Activated CD4-positive, alpha-beta memory T cell treated with anti-CD3 and anti-CD28 coated beads for 36 hours (primary cell): ENCODE data around the gene CCDC88B. TPM values are rescaled to one million over a fixed set of nuclear protein-coding genes. Genes with fewer than 3 reads are reported as not detected.

ENCODE experiments used
- CTCF ChIA-PET: fragments of 350-600 bp; sonication (Branson Sonifier 250); formaldehyde crosslinking; loops from one replicate; lab custom pipeline; 2021; ENCODE audit warnings: antibody characterized with exemption, inconsistent platforms; lab: Charles Lee
- POLR2A ChIA-PET: fragments of 350-600 bp; sonication (Branson Sonifier 250); formaldehyde crosslinking; loops from one replicate; lab custom pipeline; 2021; ENCODE audit warnings: antibody characterized with exemption; lab: Charles Lee
- DNase-seq: peaks from one replicate; pipeline ENCODE4 v3.0.0-alpha.2; 2020
- H3K27ac Mint-ChIP-seq: one replicate; pipeline ENCODE4 v1.8.0; 2021; ENCODE audit warnings: mixed read lengths
- H3K27me3 Mint-ChIP-seq: one replicate; pipeline ENCODE4 v1.8.0; 2021; ENCODE audit warnings: mixed read lengths
- H3K36me3 Mint-ChIP-seq: one replicate; pipeline ENCODE4 v1.8.0; 2021; ENCODE audit warnings: mixed read lengths
- H3K4me1 Mint-ChIP-seq: one replicate; pipeline ENCODE4 v1.8.0; 2021; ENCODE audit warnings: low read depth, mixed read lengths
- H3K4me3 Mint-ChIP-seq: one replicate; pipeline ENCODE4 v1.8.0; 2021; ENCODE audit warnings: mild to moderate bottlenecking, mixed read lengths
- H3K9me3 Mint-ChIP-seq: one replicate; pipeline ENCODE4 v1.8.0; 2021; ENCODE audit warnings: mixed read lengths
- intact Hi-C: fragments of 100-400 bp; cut with micrococcal nuclease; formaldehyde crosslinking; loops from one replicate; pipeline ENCODE4 v1.15.1; 2023
- total RNA-seq, 2 experiments: library from RNA; stranded (reverse); gene quantifications; one replicate each; pipeline ENCODE4 v1.2.3, GENCODE V29; 2021

Gene CCDC88B
- total RNA-seq, 2 experiments from 2014 or later = 69.5 to 74.5 TPM

DNA sequence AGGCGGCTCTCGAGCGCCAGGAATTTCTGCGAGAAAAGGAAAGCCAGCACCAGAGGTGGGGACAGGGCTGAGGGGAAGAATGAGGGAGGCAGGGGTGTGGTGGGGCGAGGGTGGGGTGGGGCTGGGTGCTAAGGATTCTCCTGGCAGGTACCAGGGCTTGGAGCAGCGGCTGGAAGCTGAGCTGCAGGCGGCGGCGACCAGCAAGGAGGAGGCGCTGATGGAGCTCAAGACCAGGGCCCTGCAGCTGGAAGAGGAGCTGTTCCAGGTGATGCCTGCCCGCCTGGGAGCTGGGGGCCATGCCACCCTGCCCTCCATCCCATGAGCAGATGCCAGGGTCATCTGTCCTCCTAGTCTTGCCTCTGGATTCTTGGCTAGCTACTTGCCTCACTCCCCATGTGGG is 9.4 kb downstream of the CCDC88B start:
- Mint-ChIP-seq H3K27me3 (no peaks in the 10 kb centered on the region), H3K4me3 (no peak overlapping the region), H3K36me3 (peaks cover 16% of the 10 kb centered on the region), H3K4me1 (peaks cover 8% of the 10 kb centered on the region), H3K9me3 (no peaks in the 10 kb centered on the region), H3K27ac (no peak overlapping the region)
- CTCF ChIA-PET = interaction anchor here (1.0 kb wide), 1 partner anchor 39 kb away, joined by 3 read pairs; no protein-coding TSS in a partner anchor
- POLR2A ChIA-PET = interaction anchor here (1.0 kb wide), 1 partner anchor 10 kb away, joined by 3 read pairs; the partner anchor contains the start of gene RPS6KA4
- no peak for DNase-seq
- intact Hi-C loops = no loop called here

DNA sequence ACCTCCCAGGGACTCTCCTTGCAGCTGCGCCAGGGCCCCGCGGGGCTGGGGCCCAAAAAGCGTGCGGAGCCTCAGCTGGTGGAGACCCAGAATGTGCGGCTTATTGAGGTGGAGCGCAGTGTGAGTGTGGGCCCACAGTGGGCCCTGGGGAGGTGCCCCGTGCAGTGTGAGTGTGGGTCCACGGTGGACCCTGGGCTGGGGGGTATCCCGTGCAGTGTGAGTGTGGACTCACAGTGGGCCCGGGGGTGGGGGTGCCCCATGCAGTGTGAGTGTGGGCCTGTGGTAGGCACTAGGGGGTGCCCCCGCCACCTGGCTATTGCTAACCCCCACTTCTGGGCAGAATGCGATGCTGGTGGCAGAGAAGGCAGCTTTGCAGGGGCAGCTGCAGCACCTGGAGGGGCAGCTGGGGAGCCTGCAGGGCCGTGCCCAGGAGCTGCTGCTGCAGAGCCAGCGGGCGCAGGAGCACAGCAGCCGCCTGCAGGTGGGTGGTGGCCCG is 11.2 kb downstream of the CCDC88B start:
- CTCF ChIA-PET = interaction anchor here (1.1 kb wide), 1 partner anchor 34 kb away, joined by 4 read pairs; the partner anchor contains the start of genes PRDX5 and TRMT112

DNA sequence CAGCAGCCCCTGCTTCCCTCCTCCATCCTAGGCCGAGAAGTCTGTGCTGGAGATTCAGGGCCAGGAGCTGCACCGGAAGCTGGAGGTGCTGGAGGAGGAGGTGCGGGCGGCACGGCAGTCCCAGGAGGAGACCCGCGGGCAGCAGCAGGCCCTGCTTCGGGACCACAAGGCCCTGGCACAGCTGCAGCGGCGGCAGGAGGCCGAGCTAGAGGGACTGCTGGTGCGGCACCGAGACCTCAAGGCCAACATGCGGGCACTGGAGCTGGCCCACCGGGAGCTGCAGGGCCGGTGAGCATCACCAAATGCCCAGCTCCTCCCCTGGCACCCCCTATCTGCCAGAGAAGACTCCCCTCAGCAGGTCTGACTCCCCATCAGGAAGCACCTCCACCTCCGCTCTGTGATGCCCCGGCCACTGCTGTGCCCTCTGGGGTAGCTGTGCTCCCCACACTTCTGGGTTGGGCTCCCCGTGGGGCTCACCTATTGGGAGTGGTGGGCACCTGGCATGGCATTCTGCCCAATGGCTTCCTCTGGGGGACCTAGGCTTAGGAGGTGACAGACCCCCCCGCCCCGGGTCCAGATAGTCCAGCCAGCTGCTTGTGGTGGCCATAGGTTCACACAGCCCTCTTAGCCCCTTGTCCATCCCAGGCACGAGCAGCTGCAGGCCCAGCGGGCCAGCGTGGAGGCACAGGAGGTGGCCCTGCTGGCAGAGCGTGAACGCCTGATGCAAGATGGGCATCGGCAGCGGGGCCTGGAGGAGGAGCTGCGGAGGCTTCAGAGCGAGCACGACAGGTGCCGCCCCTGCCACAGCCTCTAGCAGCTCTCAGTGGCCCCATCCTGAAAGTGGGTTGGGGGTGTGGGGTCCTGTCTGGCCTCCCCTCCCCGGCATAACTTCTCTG is 12.3 kb downstream of the CCDC88B start:
- Mint-ChIP-seq H3K4me3 (no peak overlapping the region), H3K27me3 (no peaks in the 10 kb centered on the region), H3K9me3 (no peaks in the 10 kb centered on the region), H3K36me3 (peaks cover 5% of the 10 kb centered on the region), H3K27ac (no peak overlapping the region), H3K4me1 (peaks cover 4% of the 10 kb centered on the region)
- ChIA-PET CTCF (interaction anchor here (1.1 to 2.1 kb wide), 2 partner anchors 35 kb away, joined by 4 to 7 read pairs; partner anchors contain the start of genes PRDX5 and TRMT112), POLR2A (interaction anchor here (0.6 to 1.4 kb wide), 3 partner anchors 11 to 291 kb away, joined by 3 read pairs; partner anchors contain the start of gene PRDX5)
- intact Hi-C loops = no loop called here
- no peak for DNase-seq

More for the DNA sequence above, 11.2 kb downstream of the CCDC88B start:
- no peak for DNase-seq
- Mint-ChIP-seq H3K4me1 (peaks cover 4% of the 10 kb centered on the region), H3K9me3 (no peaks in the 10 kb centered on the region), H3K27ac (no peak overlapping the region), H3K36me3 (peaks cover 8% of the 10 kb centered on the region), H3K27me3 (no peaks in the 10 kb centered on the region), H3K4me3 (no peak overlapping the region)
- intact Hi-C loops = no loop called here
- POLR2A ChIA-PET = no interaction called here

DNA sequence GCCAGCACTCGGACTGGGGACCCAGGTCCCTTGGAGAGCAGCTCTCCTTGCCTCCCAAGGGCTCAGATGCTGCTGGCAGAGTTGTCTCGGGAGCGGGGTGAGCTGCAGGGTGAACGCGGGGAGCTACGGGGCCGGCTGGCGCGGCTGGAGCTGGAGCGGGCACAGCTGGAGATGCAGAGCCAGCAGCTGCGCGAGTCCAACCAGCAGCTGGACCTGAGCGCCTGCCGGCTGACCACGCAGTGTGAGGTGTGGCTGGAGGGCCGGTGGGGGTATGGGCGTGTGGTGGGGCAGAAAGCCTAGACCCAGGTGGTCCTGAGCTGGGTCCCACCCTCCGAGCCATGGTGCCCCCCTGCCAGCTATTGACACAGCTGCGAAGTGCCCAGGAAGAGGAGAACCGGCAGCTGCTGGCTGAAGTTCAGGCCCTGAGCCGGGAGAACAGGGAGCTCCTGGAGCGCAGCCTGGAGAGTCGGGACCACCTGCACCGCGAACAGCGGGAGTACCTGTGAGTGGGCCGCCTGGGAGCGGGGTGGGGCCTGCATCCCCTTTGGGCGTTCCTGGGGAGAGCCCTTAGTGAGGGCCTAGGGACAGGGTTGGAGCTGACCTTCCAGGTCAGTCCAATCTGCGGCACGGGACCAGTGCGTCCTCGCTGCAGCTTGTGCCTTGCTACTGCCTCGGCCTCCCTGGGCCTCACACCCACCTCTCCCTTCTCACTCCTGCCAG is 13.2 kb downstream of the CCDC88B start:
- H3K36me3 Mint-ChIP-seq = peaks cover 5% of the 10 kb centered on the region
- no peaks in the 10 kb centered on the region for H3K27me3 Mint-ChIP-seq
- no peak overlapping the region for H3K4me3 Mint-ChIP-seq
- H3K9me3 Mint-ChIP-seq = no peaks in the 10 kb centered on the region
- CTCF ChIA-PET = interaction anchor here (2.1 kb wide), 1 partner anchor 35 kb away, joined by 7 read pairs; the partner anchor contains the start of genes PRDX5 and TRMT112
- intact Hi-C loops = no loop called here
- no peak overlapping the region for H3K27ac Mint-ChIP-seq
- POLR2A ChIA-PET = interaction anchor here (0.6 to 1.4 kb wide), 3 partner anchors 12 to 290 kb away, joined by 3 read pairs; partner anchors contain the start of gene PRDX5
- peaks cover 9% of the 10 kb centered on the region for H3K4me1 Mint-ChIP-seq
- no peak for DNase-seq

DNA sequence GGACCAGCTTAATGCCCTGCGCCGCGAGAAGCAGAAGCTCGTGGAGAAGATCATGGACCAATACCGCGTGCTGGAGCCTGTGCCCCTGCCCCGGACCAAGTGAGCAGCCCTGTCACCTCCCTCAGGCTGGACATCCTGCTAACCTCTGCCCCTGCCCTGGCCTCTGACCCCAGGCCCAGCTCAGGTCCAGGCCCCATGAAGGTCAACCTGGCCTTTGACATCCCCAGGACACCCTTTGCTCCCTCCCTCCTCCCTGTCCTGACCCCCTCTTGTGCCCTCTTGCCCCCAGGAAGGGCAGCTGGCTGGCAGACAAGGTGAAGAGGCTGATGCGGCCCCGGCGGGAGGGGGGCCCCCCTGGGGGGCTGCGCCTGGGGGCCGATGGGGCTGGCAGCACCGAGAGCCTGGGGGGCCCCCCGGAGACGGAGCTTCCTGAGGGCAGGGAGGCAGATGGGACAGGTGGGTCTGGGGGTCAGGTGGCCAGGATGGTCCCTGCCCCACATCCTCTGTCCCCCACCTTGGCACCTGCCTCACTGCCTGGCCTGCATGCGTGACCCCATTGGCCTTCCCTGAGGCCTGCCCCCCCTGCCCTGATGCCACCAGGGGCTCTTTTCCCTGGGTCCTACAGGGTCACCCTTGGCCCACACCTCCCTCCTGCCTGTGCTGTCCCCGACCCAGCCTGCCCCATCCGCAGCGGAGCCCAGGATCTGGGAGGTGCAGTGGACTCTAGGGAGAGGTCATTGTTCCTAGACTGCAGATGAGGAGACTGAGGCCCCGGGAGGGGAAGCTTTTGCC is 13.9 kb downstream of the CCDC88B start:
- ChIA-PET POLR2A (interaction anchor here (1.4 kb wide), 1 partner anchor 13 kb away, joined by 3 read pairs; no protein-coding TSS in a partner anchor), CTCF (interaction anchor here (1.3 to 2.1 kb wide), 3 partner anchors 19 to 36 kb away, joined by 3 to 7 read pairs (median 4); partner anchors contain the start of genes PRDX5 and TRMT112)
- intact Hi-C loops = no loop called here
- Mint-ChIP-seq H3K4me3 (no peak overlapping the region), H3K27ac (no peak overlapping the region), H3K36me3 (peaks cover 5% of the 10 kb centered on the region), H3K27me3 (no peaks in the 10 kb centered on the region), H3K9me3 (no peaks in the 10 kb centered on the region), H3K4me1 (peaks cover 13% of the 10 kb centered on the region)
- no peak for DNase-seq

DNA sequence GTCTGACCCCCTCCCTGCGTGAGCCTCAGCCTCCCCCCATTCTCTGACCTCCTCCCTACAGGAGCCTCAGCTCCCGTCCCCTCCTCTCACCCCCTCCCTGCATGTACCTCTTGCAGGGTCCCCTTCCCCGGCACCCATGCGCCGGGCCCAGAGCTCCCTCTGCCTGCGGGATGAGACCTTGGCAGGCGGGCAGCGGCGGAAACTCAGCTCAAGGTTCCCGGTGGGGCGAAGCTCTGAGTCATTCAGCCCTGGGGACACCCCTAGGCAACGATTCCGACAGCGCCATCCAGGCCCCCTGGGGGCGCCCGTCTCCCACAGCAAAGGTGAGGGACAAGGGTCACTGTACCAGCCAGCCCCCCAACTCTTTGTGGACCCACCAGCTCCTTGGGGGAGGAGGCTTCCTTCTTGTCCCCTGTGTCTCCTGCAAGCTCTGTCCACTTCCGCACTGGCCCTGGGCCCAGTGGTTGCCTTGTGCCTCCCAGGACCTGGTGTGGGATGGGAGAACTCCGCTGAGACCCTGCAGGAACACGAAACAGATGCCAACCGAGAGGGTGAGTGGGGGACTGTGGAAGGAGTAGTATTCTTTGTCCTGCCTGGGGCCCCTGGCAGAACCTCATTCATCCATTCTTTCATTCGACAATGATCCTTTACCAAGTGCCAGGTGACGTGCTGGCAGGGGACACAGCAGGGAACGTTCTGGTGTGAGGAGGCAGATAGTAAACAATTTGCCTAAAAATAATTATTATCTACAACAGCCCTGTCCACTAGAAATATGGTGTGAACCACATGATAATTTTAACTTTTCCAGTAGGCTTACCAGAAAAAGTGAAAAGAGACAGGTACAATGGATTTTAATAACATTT is 15.3 kb downstream of the CCDC88B start:
- POLR2A ChIA-PET = interaction anchor here (0.8 kb wide), 1 partner anchor 13 kb away, joined by 3 read pairs; no protein-coding TSS in a partner anchor
- Mint-ChIP-seq H3K9me3 (no peaks in the 10 kb centered on the region), H3K27me3 (no peaks in the 10 kb centered on the region), H3K27ac (no peak overlapping the region), H3K36me3 (peaks cover 2% of the 10 kb centered on the region), H3K4me1 (peaks cover 22% of the 10 kb centered on the region), H3K4me3 (no peak overlapping the region)
- intact Hi-C loops = no loop called here
- peak; percentile 41 for DNase-seq
- CTCF ChIA-PET = interaction anchor here (1.3 to 1.9 kb wide), 4 partner anchors 15 to 38 kb away, joined by 3 to 9 read pairs (median 6); partner anchors contain the start of genes CCDC88B, PRDX5 and TRMT112

DNA sequence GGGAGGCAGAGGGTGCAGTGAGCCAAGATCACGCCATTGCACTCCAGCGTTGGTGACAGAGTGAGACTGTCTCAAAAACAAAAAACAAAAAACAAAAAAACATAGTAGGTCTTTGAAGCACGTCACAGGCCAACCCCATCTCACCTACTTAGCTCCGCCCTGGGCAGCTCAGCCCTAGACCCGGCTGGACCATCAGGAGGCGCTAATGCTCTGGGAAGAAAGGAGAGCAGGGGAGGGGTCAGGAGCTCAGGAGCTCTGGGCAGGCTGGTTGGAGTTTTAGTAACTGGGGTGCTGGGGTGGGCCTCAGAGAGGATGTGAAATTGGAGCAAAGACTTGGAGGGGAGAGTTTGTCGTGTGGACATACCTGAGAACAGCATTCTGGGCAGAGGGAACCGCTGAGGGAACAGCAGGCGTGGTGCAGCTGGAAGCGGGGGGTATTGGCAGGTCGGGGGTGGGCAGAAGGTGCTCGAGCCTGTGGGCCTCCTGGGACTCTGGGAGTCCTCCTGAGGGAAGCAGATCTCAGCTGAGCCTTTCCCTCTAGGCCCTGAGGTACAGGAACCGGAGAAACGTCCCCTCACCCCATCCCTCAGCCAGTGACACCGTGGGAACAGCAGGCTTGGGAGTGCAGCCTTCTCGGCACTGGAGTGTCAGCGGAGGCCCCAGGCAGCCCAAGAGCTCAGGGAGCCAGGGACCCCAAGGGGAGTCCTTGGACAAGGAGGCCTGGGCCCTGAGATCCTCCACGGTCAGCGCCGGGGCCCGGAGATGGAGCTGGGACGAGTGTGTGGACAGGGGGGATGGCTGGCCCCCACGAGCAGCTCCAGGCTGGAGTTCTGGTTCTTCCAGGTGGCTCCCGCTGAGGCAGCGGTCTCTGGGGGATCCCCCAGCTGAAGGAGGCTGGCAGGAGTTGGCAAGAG is 16.8 kb downstream of the CCDC88B start:
- Mint-ChIP-seq H3K9me3 (no peaks in the 10 kb centered on the region), H3K27ac (peak overlapping the region; percentile 56), H3K4me1 (peaks cover 32% of the 10 kb centered on the region), H3K36me3 (peaks cover 10% of the 10 kb centered on the region), H3K4me3 (peak overlapping the region; percentile 4), H3K27me3 (no peaks in the 10 kb centered on the region)
- CTCF ChIA-PET = interaction anchor here (0.9 to 2.1 kb wide), 5 partner anchors 14 to 1528 kb away, joined by 3 to 13 read pairs (median 8); partner anchors contain the start of gene CCDC88B
- intact Hi-C loops = no loop called here
- peak; percentile 71 for DNase-seq
- POLR2A ChIA-PET = interaction anchor here (0.6 to 2.8 kb wide), 6 partner anchors 11 to 422 kb away, joined by 3 to 10 read pairs (median 4); partner anchors contain the start of genes PRDX5 and TRMT112

DNA sequence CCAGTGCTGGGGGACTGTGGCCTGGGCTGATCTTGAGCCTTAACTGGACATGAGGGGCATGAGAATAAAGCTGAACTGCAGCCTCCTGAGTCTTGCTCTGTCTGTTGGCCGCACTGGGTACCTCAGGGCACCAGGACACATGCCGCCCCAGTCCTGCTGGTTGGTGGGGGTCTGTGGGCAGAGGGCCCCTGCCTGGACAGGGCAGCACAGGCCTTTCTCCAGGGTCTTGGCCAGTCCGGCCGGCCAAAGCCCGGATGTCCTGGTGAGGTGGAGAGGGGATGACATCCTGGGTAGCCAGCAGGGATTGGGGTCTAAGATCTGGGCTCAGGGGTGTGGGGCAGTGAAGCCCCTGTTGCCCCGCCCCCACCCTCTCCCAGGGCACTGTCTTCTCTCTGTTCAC is 17.4 kb downstream of the CCDC88B start:
- Mint-ChIP-seq H3K4me3 (no peak overlapping the region), H3K4me1 (peaks cover 37% of the 10 kb centered on the region), H3K27me3 (no peaks in the 10 kb centered on the region), H3K27ac (peak overlapping the region; percentile 53), H3K9me3 (no peaks in the 10 kb centered on the region), H3K36me3 (peaks cover 15% of the 10 kb centered on the region)
- POLR2A ChIA-PET = interaction anchor here (1.9 to 2.8 kb wide), 2 partner anchors 16 to 40 kb away, joined by 6 to 10 read pairs; partner anchors contain the start of genes PRDX5 and TRMT112
- no peak for DNase-seq
- intact Hi-C loops = no loop called here
- CTCF ChIA-PET = interaction anchor here (0.9 to 2.1 kb wide), 7 partner anchors 15 to 1527 kb away, joined by 3 to 13 read pairs (median 4); partner anchors contain the start of genes CCDC88B, PRDX5 and TRMT112

DNA sequence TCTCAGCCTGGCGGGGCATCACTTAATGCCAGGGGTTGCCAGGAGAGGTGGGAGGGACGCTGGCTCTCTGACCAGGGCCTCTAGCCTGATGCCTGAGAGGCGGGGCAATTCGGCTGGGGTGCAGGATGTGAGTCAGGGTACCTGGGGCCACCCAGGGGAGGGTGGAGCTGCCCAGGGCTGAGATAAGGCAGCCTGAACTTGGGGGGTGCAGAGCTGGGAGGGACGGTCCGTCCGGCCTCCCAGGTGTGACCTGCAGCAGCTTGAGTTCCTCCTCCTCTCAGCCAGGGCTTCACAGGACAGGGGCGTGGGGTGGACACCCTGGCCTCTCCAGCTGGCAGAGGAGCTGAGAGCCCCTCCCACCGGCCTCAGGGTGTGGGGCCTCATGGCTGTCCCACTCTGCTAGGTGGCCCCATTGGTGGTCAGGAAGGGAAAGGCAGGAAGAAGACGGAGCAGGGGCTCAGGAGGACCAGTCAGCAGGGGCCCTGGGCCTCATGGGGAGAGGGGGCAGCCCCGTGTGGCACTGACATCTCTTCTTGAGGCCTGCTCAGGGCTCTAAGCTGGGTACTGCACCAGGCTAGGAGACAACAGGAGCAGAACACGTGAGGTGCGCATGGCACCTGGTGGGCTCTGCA is 18.0 kb downstream of the CCDC88B start:
- CTCF ChIA-PET = interaction anchor here (0.9 to 2.1 kb wide), 3 partner anchors 15 to 91 kb away, joined by 4 to 13 read pairs (median 4); partner anchors contain the start of genes PRDX5 and TRMT112
- H3K4me3 Mint-ChIP-seq = peak overlapping the region; percentile 60
- H3K4me1 Mint-ChIP-seq = peaks cover 37% of the 10 kb centered on the region
- peak; percentile 82 for DNase-seq
- H3K27me3 Mint-ChIP-seq = no peaks in the 10 kb centered on the region
- intact Hi-C loops = loop anchor here (2.0 kb wide), 2 partner anchors 15 to 91 kb away; no protein-coding TSS in a partner anchor
- H3K9me3 Mint-ChIP-seq = no peaks in the 10 kb centered on the region
- peak overlapping the region; percentile 53 for H3K27ac Mint-ChIP-seq
- POLR2A ChIA-PET = interaction anchor here (1.9 to 2.8 kb wide), 2 partner anchors 16 to 41 kb away, joined by 6 to 10 read pairs; partner anchors contain the start of genes PRDX5 and TRMT112
- H3K36me3 Mint-ChIP-seq = peaks cover 15% of the 10 kb centered on the region
